Stomach (tissue), 9 donors: Measurements from ENCODE around the gene TBXAS1. TPM values are rescaled to one million over a fixed set of nuclear protein-coding genes. Genes with fewer than 3 reads are reported as not detected.

Source experiments
- DNase-seq, 2 donors: peaks; one replicate each; pipeline versions ENCODE4 v3.0.0 to v3.0.0-alpha.2; 2013 to 2019
- H3K27ac ChIP-seq, 5 donors: fragments of 200-600 bp in 4 of 5; sonication (generic) in 4 of 5; one replicate each; pipeline ENCODE4 v1.5.1; 2013 to 2019; ENCODE audit warnings: mild to moderate bottlenecking in 1 of 5, moderate library complexity in 1 of 5
- H3K27me3 ChIP-seq, 3 donors: fragments of 200-600 bp; sonication (generic); one replicate each; pipeline ENCODE4 v1.5.1; 2017 to 2019; ENCODE audit warnings: mixed run types in 1 of 3
- H3K36me3 ChIP-seq, 4 donors: fragments of 200-600 bp; sonication (generic); 1 replicate in 3 of 4; 2 replicates in 1 of 4; pipeline ENCODE4 v1.5.1; 2016 to 2019
- H3K4me1 ChIP-seq, 4 donors: fragments of 200-600 bp; sonication (generic); one replicate each; pipeline ENCODE4 v1.5.1; 2016 to 2019
- H3K4me3 ChIP-seq, 4 donors: fragments of 200-600 bp; sonication (generic) in 3 of 4; one replicate each; pipeline ENCODE4 v1.5.1; 2016 to 2019; ENCODE audit warnings: mild to moderate bottlenecking in 1 of 4
- H3K9me3 ChIP-seq, 4 donors: fragments of 200-600 bp; sonication (generic); one replicate each; pipeline ENCODE4 v1.5.1; 2016 to 2019
- CTCF ChIP-seq, 7 experiments: fragments of 450-650 bp in 4 of 7; fragments of 200-600 bp in 3 of 7; sonication (generic) in 3 of 7; IDR thresholded peaks; one replicate each; pipeline ENCODE4 v1.5.1; 2016 to 2019; ENCODE audit warnings: antibody characterized with exemption in 7 of 7, control low read depth in 2 of 7, mild to moderate bottlenecking in 1 of 7
- EP300 ChIP-seq: sonication (generic); formaldehyde crosslinking; IDR thresholded peaks from one replicate; pipeline ENCODE4 v1.6.1; 2017; ENCODE audit warnings: antibody characterized with exemption
- POLR2A ChIP-seq, 4 donors: fragments of 450-650 bp; IDR thresholded peaks; one replicate each; pipeline ENCODE4 v1.6.1; 2016; ENCODE audit warnings: antibody characterized with exemption in 4 of 4, control low read depth in 2 of 4, mild to moderate bottlenecking in 1 of 4, moderate library complexity in 1 of 4
- POLR2AphosphoS5 ChIP-seq, 3 donors: sonication (generic); formaldehyde crosslinking; IDR thresholded peaks; one replicate each; pipeline ENCODE4 v1.6.1; 2016; ENCODE audit warnings: antibody characterized with exemption in 3 of 3
- WGBS, 5 donors: extraction: QIAGEN DNeasy Blood & Tissue Kit in 3 of 5; methylation state at CpG; one replicate each; pipeline versions ENCODE4 v1.1.5 to v1.1.7; 2013 to 2018; 5-methylcytosine and 5-hydroxymethylcytosine counted together
- intact Hi-C: fragments of 100-400 bp; cut with DNase I; formaldehyde crosslinking; loops from one replicate; pipeline ENCODE4 v1.15.1; 2023; ENCODE audit warnings: low total_unique reads
- polyA plus RNA-seq, 3 donors: library from polyadenylated mRNA; stranded (reverse); fragments of 200-250 nt; gene quantifications; one replicate each; pipeline ENCODE4 v1.2.3, GENCODE V29; 2013
- total RNA-seq, 5 donors: library from RNA; depleted of rRNA; stranded (reverse); fragments of >200 nt; gene quantifications; one replicate each; pipeline versions ENCODE4 v1.1.0 to v1.2.3, GENCODE V29; 2014 to 2016
- donor health status: healthy with polysubstance abuse.
- donor health status: Bipolar disorder and iron deficiency.
- donor health status: healthy.

Gene TBXAS1
- total and polyA plus RNA-seq, 8 donors, result 1.4 to 92.8 (median 15.1) TPM

- no peak for DNase-seq
- Histone ChIP-seq H3K27me3 (no peaks in the 10 kb centered on the region), H3K4me1 (peaks cover 0 to 11% (median 0%) of the 10 kb centered on the region in 4 donors), H3K36me3 (no peaks in the 10 kb centered on the region), H3K9me3 (no peaks in the 10 kb centered on the region), H3K27ac (no peak overlapping the region), H3K4me3 (no peak overlapping the region)
- TF ChIP-seq POLR2AphosphoS5 (IDR thresholded peaks at IDR 0.05) (no peak), CTCF (IDR thresholded peaks at IDR 0.05) (no peak), POLR2A (IDR thresholded peaks at IDR 0.05) (no peak), EP300 (no peak)
- 75 to 84% (median 81%) methylated on average over 9 of the region's 9 CpGs for WGBS, 5 donors
- intact Hi-C loops, result no loop called here
Measured at GRCh38 chr7:139982927-139983920, 154.2 kb downstream of the TBXAS1 start.

- H3K9me3 ChIP-seq, result no peaks in the 10 kb centered on the region
- intact Hi-C loops, result no loop called here
- no peak for DNase-seq
- TF ChIP-seq EP300 (no peak), CTCF (IDR thresholded peaks at IDR 0.05) (no peak), POLR2AphosphoS5 (IDR thresholded peaks at IDR 0.05) (no peak), POLR2A (IDR thresholded peaks at IDR 0.05) (no peak)
- no peak overlapping the region for H3K27ac ChIP-seq
- peaks cover 0 to 11% (median 0%) of the 10 kb centered on the region in 4 donors for H3K4me1 ChIP-seq
- no peak overlapping the region for H3K4me3 ChIP-seq
- 70 to 82% (median 77%) methylated on average over 8 of the region's 8 CpGs for WGBS, 5 donors
- no peaks in the 10 kb centered on the region for H3K36me3 ChIP-seq
- no peaks in the 10 kb centered on the region for H3K27me3 ChIP-seq
Measured at GRCh38 chr7:139984642-139985539, 155.8 kb downstream of the TBXAS1 start.

- Histone ChIP-seq H3K36me3 (no peaks in the 10 kb centered on the region), H3K9me3 (no peaks in the 10 kb centered on the region), H3K27ac (no peak overlapping the region), H3K27me3 (no peaks in the 10 kb centered on the region), H3K4me1 (peaks cover 0 to 4% (median 0%) of the 10 kb centered on the region in 4 donors), H3K4me3 (no peak overlapping the region)
- 90 to 98% (median 96%) methylated on average over 9 to 10 of the region's 10 CpGs for WGBS, 5 donors
- no peak for TF ChIP-seq POLR2A (IDR thresholded peaks at IDR 0.05)
- no peak for TF ChIP-seq CTCF (IDR thresholded peaks at IDR 0.05)
- no peak for DNase-seq
- intact Hi-C loops, result no loop called here
Measured at GRCh38 chr7:139985811-139986210, 156.7 kb downstream of the TBXAS1 start.
